Measurements from ENCODE around the gene PNPT1. TPM values are rescaled to one million over a fixed set of nuclear protein-coding genes. Genes with fewer than 3 reads are reported as not detected.

Gene PNPT1
- total and polyA plus RNA-seq, 2 of the 13 experiments (the other 11 are each of a cell fraction or from before 2014, with no cell fraction given) = 23.4 to 61.0 TPM

- BruUV-seq (replicated peaks) = no TSS peak
- H3K27me3 ChIP-seq (ENCODE audit: control insufficient read depth in 1 of 2, insufficient read depth in 2 of 2, low read length in 2 of 2) = peaks cover 0 to 4% of the 10 kb centered on the region in 2 experiments; a peak in 2 of 5 replicates
- H3K36me3 ChIP-seq (replicated peaks in 1 of 2; ENCODE audit: control insufficient read depth in 1 of 2, insufficient read depth in 2 of 2, low read length in 2 of 2) = no peaks in the 10 kb centered on the region
- H3K27ac ChIP-seq (ENCODE audit: extremely low read length, insufficient read depth, low read length) = no peak overlapping the region
- peaks cover 11% of the 10 kb centered on the region for H3K4me1 ChIP-seq (ENCODE audit: insufficient read depth, low read length)
- H4K20me1 ChIP-seq (ENCODE audit: insufficient read depth, low read length) = no peaks in the 10 kb centered on the region
- POLR2A ChIA-PET = no interaction called here
- H2AFZ ChIP-seq (ENCODE audit: low read length) = no peak overlapping the region
- H3K79me2 ChIP-seq (ENCODE audit: insufficient read depth, low read length) = no peaks in the 10 kb centered on the region
- no peak for DNase-seq (ENCODE audit: low spot score)
- H3K9ac ChIP-seq (ENCODE audit: insufficient read depth, low read depth, low read length) = no peak overlapping the region
- in situ Hi-C loops (cut with HindIII; ENCODE audit: extremely low pct_ligation_motif_present, low pct_unique_long_range_greater_than_20kb) = loop anchor here (10.0 kb wide), 1 partner anchor 415 kb away; no protein-coding TSS in a partner anchor
- no peak for ATAC-seq
- no peak overlapping the region for H3K4me3 ChIP-seq (replicated peaks in 1 of 3; ENCODE audit: insufficient read depth in 1 of 3, low read depth in 2 of 3, low read length in 3 of 3)
- no peak overlapping the region for H3K4me2 ChIP-seq (ENCODE audit: low read depth, low read length)
- CTCF ChIA-PET (ENCODE audit: low intra/inter-chr PET ratio, low total read pairs) = no interaction called here
- no peak for TF ChIP-seq U2AF1 (optimal IDR thresholded peaks at IDR 0.05; ENCODE audit: low read depth, low read length)
- TF ChIP-seq SMC3 (IDR thresholded peaks at IDR 0.05; ENCODE audit: low read length) = no peak
- TF ChIP-seq ZBTB2 (CRISPR knock-in tag; IDR thresholded peaks at IDR 0.05; ENCODE audit: low read depth) = no peak
- TF ChIP-seq TRAFD1 (CRISPR knock-in tag; IDR thresholded peaks at IDR 0.05; ENCODE audit: borderline replicate concordance) = no peak
- no peak for TF ChIP-seq SMAD3 (CRISPR knock-in tag; IDR thresholded peaks at IDR 0.05)
- TF ChIP-seq PHB2 (IDR thresholded peaks at IDR 0.05; ENCODE audit: partially characterized antibody) = no peak
- TF ChIP-seq KDM5B (CRISPR knock-in tag; IDR thresholded peaks at IDR 0.05; ENCODE audit: borderline replicate concordance) = no peak
- no peak for TF ChIP-seq POLR2A (IDR thresholded peaks at IDR 0.05; ENCODE audit: insufficient read depth in 1 of 2, low read depth in 2 of 2, low read length in 2 of 2)
- no peak for TF ChIP-seq NCOA1 (CRISPR knock-in tag; IDR thresholded peaks at IDR 0.05)
- TF ChIP-seq HDAC1 (CRISPR knock-in tag; IDR thresholded peaks at IDR 0.05) = no peak
- TF ChIP-seq HNRNPL (IDR thresholded peaks at IDR 0.05; ENCODE audit: low read depth, low read length) = no peak
- FAIRE-seq = no peak
- WGBS (ENCODE audit: low lambda C conversion rate) = 5% methylated on average over 1 of the region's 1 CpG
- H3K9me3 ChIP-seq (ENCODE audit: low read length) = no peaks in the 10 kb centered on the region
- intact Hi-C loops (cut with micrococcal nuclease; ENCODE audit: unreplicated experiment) = loop anchor here (10.0 kb wide), 1 partner anchor 1795 kb away; no protein-coding TSS in a partner anchor
Measured at GRCh38 chr2:55719852-55720251, 26.2 kb upstream of the PNPT1 start.
